AG04449 (cell line): Measurements from ENCODE around the gene PIK3C2B.

Experiments
- CTCF ChIA-PET: fragments of 350-600 bp; formaldehyde crosslinking; extraction: SDS; loops from one replicate; lab custom pipeline; 2021; ENCODE audit warnings: antibody characterized with exemption; lab: Yijun Ruan, JAX
- POLR2A ChIA-PET: fragments of 400-600, 350-600 bp; formaldehyde crosslinking; extraction: SDS; loops from one replicate; lab custom pipeline; 2020; ENCODE audit warnings: antibody characterized with exemption, inconsistent platforms; lab: Yijun Ruan, JAX
- DNase-seq: peaks from one replicate; pipeline ENCODE4 v3.0.0-alpha.2; 2010; ENCODE audit warnings: low read depth, low spot score
- H3K4me3 ChIP-seq: 2 replicates; pipeline ENCODE4 v1.5.1; 2011; ENCODE audit warnings: low read depth, mild to moderate bottlenecking, control low read depth, low read length
- TF ChIP-seq, protein P1 (sequence below): IDR thresholded peaks from one replicate; pipeline ENCODE4 v1.5.1; 2011; ENCODE audit warnings: mild to moderate bottlenecking, moderate library complexity, low read length, control low read depth, inconsistent platforms; ENCODE audit not compliant: insufficient read depth; ENCODE audit errors: missing control alignments

PIK3C2B gene

DNA sequence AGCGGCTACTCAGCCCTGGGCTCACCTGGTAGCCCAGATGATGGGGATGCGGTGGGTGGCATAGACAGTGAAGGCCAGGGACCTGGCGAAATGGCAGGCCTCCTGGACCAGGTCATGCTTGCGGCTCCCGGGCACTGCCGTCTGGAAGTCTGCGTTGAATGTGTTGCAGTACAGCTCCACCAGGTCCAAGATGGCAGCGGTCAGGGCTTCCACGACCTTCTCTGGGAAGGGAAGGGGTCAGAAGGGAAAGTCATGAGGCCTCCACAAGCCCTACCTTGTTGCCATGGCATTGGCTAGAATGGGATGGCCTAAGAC lies 38.8 kb downstream of the PIK3C2B start:
- TF ChIP-seq, protein P1, sequence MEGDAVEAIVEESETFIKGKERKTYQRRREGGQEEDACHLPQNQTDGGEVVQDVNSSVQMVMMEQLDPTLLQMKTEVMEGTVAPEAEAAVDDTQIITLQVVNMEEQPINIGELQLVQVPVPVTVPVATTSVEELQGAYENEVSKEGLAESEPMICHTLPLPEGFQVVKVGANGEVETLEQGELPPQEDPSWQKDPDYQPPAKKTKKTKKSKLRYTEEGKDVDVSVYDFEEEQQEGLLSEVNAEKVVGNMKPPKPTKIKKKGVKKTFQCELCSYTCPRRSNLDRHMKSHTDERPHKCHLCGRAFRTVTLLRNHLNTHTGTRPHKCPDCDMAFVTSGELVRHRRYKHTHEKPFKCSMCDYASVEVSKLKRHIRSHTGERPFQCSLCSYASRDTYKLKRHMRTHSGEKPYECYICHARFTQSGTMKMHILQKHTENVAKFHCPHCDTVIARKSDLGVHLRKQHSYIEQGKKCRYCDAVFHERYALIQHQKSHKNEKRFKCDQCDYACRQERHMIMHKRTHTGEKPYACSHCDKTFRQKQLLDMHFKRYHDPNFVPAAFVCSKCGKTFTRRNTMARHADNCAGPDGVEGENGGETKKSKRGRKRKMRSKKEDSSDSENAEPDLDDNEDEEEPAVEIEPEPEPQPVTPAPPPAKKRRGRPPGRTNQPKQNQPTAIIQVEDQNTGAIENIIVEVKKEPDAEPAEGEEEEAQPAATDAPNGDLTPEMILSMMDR: no peak
- DNase-seq: no peak
- no peak overlapping the region for H3K4me3 ChIP-seq
- ChIA-PET POLR2A (no interaction called here), CTCF (interaction anchor here (0.7 to 21.8 kb wide), 4 partner anchors 8 to 48 kb away, joined by 3 to 369 read pairs (median 59); no protein-coding TSS in a partner anchor)

DNA sequence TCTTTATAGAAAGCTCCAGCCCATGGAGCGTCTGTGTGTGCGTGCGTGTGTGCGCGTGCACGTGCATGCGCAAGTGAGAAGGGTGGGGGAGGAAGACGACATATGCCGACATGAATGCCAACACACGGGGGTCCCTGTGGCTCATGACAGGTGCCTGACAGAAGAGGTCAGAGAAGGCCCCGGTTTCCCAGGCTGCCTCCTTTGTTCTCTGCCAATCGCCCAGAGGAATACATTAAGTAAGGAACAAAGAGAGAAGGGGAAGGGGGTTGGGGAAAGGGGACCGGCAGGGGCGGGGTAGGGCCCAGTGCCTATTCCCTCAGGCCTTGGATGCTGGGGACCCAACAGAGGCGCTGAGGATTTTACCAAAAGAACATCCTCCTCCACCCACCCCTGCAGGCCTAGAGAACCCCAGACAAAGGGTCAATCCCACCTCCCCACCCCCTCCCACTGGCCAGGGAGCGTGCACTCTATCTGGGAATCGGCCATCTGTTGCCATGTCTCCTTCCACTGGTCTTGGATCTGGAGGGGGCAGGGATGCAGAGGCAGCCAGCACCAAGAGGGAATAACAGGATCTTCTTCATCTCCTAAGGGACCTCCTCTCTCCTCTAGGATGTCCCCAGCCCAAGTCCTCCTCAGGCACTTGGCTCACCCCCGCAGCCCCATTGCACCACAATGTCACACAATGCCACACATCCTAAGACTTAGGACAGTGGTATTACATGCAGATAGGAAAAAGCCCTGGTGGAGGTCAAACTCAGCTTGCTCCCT lies 39.4 kb downstream of the PIK3C2B start:
- TF ChIP-seq, protein P1: no peak
- no peak overlapping the region for H3K4me3 ChIP-seq
- ChIA-PET CTCF (interaction anchor here (0.7 to 21.8 kb wide), 6 partner anchors 7 to 57 kb away, joined by 3 to 369 read pairs (median 6); no protein-coding TSS in a partner anchor), POLR2A (no interaction called here)
- DNase-seq: no peak

DNA sequence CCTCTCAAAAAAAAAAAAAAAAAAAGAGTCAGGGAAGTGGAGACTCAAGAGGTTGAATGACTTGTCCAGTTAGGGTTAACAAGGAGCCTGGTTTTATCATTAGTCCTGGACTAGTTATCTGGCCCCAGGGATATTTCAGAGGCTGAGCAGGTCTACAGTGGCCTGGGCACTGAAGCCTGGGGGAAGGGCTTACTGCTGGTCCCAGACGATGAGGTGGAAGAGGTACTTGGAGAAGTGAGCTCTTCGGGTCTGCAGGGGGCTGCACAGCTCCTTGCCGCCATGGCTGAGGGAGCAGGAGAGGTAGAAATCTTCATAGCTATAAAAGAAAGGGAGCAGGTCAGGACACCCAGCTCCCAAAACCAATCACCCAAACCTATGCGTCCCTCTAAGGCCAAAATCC lies 40.1 kb downstream of the PIK3C2B start:
- TF ChIP-seq, protein P1: no peak
- no peak for DNase-seq
- CTCF ChIA-PET: interaction anchor here (0.7 to 21.8 kb wide), 5 partner anchors 6 to 57 kb away, joined by 3 to 369 read pairs (median 9); no protein-coding TSS in a partner anchor
- no peak overlapping the region for H3K4me3 ChIP-seq
- POLR2A ChIA-PET: no interaction called here

DNA sequence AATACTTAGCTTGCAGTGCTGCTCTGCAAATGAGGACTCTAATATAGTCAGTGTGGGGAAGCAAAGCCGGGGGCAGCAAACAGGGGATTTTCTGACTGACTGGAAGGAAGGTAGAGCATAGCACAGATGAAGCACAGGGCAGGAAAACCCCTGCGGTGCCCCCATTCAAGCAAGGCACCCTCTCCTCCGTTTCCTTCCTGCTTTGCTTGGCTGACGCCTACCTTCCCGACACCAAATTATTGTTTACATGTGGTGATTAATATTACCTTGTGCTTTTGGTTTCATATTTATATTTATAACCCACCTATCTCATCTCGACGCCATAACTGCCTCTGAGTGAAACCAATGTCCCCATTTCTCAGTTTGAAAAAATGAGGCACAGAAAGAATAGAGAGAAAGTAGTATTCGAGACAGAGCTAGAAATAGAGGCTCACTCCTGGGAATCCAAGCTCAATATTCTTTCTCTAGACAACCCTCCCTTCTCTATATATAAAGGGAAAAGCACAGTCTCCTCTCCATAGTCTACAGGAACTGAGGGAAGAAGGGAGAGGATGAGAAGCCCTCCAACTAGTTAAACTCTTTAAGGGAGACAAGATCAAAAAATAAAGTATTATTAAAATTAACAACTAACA lies 41.3 kb downstream of the PIK3C2B start:
- TF ChIP-seq, protein P1: no peak
- ChIA-PET CTCF (interaction anchor here (1.3 to 21.8 kb wide), 5 partner anchors 5 to 50 kb away, joined by 3 to 369 read pairs (median 9); no protein-coding TSS in a partner anchor), POLR2A (no interaction called here)
- no peak overlapping the region for H3K4me3 ChIP-seq
- no peak for DNase-seq

DNA sequence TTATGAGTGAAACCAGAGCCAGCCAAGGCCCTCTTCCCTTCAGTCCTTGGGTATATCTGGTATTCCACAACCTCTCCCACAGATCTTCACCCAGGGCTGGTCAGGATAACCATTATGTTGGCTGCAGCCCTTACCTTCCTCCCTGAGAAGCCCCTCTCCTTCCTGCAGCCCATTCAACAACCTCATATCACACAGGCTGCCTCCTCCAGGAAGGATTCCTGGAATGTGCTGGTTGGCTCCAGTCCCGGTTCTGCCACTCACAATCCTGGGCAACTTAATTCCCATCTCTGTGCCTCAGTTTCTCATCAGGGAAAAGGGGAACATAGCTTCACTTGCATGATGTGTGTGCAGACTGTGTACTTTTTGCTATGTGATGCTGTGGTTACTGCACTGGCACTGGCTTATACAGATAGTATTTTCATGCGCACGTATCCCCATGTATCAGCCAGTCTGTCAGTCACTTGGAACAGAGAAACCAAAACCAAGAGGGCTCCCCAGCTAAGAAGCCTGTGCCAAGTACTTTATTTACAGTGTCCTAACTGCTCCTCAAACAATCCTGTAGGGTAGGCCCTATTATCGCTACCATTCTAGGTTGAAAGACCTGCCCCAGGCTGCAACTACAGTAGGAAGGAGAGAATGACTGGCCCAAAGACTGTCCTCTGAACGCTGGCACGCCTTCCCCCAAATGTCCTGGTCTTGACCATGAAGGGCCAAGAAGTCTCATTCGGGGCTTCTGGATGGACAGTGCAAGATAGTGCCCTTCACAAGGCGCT lies 43.1 kb downstream of the PIK3C2B start:
- no peak for DNase-seq
- TF ChIP-seq, protein P1: no peak
- ChIA-PET POLR2A (no interaction called here), CTCF (interaction anchor here (1.1 to 30.9 kb wide), 4 partner anchors 7 to 49 kb away, joined by 4 to 1052 read pairs (median 242); partner anchors contain the start of gene PIK3C2B)
- no peak overlapping the region for H3K4me3 ChIP-seq
